Activated naive CD4-positive, alpha-beta T cell treated with anti-CD3 and anti-CD28 coated beads, Interleukin-2, amount 50 U/mL, for 72 hours (primary cell): Measurements from ENCODE around the gene SLC25A26. TPM values are rescaled to one million over a fixed set of nuclear protein-coding genes. Genes with fewer than 3 reads are reported as not detected.
"Not testable (repeated sequence)": the region's sequence is repeated elsewhere in the genome, so short reads cannot be mapped to it uniquely, and the experiment has no call there.

Experiments used
- ATAC-seq, 2 donors: fragments of 150-1000 bp; cut with Tn5 transposase; 2 replicates each; pipeline ENCODE4 v1.10.0; 2021; ENCODE audit warnings: mild to moderate bottlenecking in 2 of 2, moderate library complexity in 2 of 2
- DNase-seq, 2 donors: peaks; one replicate each; pipeline ENCODE4 v3.0.0; 2021 to 2022; ENCODE audit warnings: low spot score in 2 of 2
- H3K27ac Mint-ChIP-seq, 2 donors: one replicate each; pipeline ENCODE4 v1.8.0; 2022; ENCODE audit warnings: mild to moderate bottlenecking in 2 of 2, mixed read lengths in 2 of 2
- H3K36me3 Mint-ChIP-seq, 2 donors: one replicate each; pipeline ENCODE4 v1.8.0; 2022; ENCODE audit warnings: mixed read lengths in 2 of 2
- H3K9me3 Mint-ChIP-seq, 2 donors: one replicate each; pipeline ENCODE4 v1.8.0; 2022; ENCODE audit warnings: mixed read lengths in 2 of 2
- total RNA-seq, 2 donors: library from RNA; stranded (reverse); gene quantifications; one replicate each; pipeline ENCODE4 v1.2.3, GENCODE V29; 2022

Gene SLC25A26
- total RNA-seq, 2 donors from 2014 or later: 25.4 to 32.6 TPM

DNA sequence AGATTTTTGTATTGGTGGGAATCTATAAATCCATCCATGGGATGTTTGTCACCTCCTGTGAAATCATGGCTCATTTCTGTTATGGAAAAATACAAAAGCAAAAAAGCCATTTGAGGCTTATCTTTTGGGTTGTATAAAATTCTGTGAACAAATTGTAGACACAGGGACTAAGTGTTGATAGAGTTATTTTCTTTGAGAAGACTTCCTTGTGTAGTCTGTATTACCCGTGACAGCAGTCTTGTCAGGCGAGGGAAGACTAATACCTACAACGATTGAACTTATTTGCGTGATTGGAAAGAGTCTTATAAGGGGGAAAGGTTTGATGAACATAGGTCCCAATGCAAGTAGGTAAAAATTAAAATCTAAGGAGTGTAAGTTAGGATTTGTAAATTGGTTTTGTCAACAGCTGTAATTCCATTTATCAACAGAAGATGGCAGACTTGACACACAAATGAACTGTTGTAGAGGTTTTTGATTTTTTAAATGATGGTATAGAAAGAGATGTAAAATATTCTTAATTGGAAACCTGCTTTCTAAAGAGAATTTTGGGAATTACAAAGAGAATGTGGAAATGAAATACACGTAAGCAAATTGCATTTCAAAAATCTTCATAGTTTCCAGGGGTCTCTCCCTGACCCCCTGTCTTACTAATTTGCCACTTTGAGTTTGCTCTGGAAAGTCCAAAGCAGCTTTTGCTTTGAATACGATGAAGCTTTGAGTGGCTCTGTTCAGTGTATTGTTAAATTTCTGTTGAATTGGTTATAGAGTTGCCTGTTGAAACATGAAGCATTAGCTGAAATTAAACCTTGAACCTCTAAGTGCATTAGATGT, 33.2 kb downstream of the SLC25A26 start:
- Mint-ChIP-seq H3K36me3 (peaks cover 0 to 4% of the 10 kb centered on the region in 2 donors), H3K27ac (no peak overlapping the region), H3K9me3 (no peaks in the 10 kb centered on the region)
- no peak for ATAC-seq
- DNase-seq: no peak

DNA sequence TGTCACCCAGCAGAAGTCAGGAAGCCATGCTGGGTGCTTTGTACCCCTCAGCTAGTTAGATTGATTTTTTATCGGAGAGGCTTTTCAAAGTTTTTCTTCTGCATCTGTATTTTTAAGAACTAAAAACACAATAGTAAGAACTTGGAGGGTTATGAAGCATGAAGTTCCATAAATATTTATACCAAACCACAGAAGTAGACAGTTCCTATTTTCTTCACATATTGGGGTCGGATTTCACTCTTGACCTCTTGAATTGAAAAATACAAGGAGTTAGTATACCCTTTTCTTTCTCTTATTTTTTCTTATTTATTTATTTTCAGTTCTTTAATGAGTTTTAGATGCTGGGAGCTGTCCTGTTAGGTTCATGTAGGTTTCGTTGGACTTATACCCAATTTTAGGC, 35.1 kb downstream of the SLC25A26 start:
- Mint-ChIP-seq H3K36me3 (peaks cover 0 to 4% of the 10 kb centered on the region in 2 donors), H3K9me3 (no peaks in the 10 kb centered on the region), H3K27ac (no peak overlapping the region)
- DNase-seq (no peak), ATAC-seq (no peak)

DNA sequence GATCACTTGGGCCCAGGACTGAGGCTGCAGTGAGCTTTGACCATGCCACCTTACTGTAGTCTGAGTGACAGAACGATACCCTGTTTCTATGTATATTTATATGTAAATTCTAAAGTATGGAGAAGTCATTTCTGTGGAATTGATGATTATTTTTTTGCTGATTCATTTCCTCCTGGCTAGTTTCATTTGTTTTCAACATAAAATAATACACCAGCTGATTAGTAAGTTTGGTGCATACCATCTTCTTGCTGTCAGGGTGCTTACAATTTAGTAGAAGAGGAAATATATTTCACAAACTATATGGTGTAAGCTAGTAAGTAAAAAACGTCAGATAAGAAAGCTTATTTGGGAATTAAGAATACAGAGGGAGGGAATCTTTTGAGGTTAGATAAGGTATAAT, 36.0 kb downstream of the SLC25A26 start:
- Mint-ChIP-seq H3K36me3 (peaks cover 0 to 4% of the 10 kb centered on the region in 2 donors), H3K27ac (no peak overlapping the region), H3K9me3 (no peaks in the 10 kb centered on the region)
- DNase-seq: no peak
- no peak for ATAC-seq

DNA sequence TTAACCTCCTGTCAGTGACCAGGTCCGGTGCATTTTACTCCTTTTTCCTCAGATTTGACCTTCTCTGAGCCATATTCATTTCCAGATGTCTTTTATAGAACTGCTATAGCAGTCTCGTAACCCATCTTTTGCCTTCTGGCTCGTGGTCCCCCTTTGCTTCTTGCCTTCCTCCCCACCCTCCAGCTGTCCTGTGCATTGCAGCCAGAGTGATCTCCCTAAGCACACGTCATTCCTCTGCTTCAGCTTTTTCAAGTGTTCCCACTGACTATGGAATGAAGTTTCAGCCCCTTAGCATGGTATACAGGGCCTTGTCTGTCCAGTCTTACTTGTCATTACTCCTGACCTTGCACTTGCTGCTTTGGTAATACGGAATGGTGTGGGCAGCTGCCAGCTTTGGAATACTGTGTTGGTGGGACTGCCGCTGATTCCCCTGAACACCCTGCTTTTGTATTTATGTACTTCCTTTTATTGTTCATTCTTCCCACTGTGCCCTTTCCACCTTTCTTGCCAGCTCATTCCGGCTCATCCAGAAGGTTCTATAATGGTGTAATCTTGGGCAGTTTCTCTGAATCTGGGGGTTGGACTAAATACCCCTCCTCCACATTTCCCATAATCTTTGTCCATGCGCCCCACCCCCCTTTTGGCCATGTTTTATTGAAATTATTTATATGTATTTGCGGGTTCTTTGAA, 38.9 kb downstream of the SLC25A26 start:
- Mint-ChIP-seq H3K27ac (no peak overlapping the region), H3K9me3 (no peaks in the 10 kb centered on the region), H3K36me3 (peaks cover 0 to 4% of the 10 kb centered on the region in 2 donors)
- DNase-seq: no peak
- no peak for ATAC-seq

DNA sequence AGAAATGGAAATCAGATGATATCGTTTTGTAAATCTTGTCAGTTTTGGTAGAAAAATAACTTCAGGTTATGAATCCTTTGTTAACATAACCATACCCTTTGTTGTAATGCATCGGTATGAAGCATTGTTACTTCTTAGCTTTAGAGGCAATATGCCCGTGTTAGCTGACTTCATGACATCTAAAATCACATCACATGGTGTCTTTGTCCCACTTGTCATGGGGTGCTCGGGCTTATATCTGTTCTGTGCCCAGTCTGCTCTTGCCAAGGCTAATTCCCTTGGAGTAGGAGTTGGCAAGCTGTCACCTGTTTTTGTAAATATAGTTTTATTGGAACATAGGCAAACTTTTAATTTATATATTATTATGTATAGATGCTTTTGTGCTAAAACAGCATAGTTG, 39.6 kb downstream of the SLC25A26 start:
- ATAC-seq (no peak), DNase-seq (no peak)
- no peak overlapping the region for H3K27ac Mint-ChIP-seq
- no peaks in the 10 kb centered on the region for H3K9me3 Mint-ChIP-seq
- peaks cover 0 to 4% of the 10 kb centered on the region in 2 donors for H3K36me3 Mint-ChIP-seq

DNA sequence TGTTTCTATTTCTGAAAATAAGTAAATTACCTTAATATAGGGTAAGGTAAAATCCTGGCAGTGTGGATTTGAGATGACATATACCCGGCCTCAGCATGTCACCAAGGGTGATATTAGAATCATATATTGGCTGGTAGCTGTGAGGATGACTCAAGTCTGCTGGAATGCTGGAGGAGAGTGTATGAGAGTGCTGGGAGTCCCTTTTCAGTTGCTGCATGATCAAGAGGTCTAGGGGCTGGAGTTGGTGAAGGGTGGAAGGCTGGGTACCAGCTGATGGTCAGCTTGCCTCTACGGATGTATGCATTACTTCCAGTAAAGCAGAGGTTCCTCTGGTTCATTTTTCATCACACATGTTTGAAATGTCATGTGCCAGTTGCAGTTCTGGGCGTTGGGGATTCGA, 40.6 kb downstream of the SLC25A26 start:
- no peak overlapping the region for H3K27ac Mint-ChIP-seq
- H3K9me3 Mint-ChIP-seq: no peaks in the 10 kb centered on the region
- DNase-seq (no peak), ATAC-seq (no peak)
- peaks cover 0 to 4% of the 10 kb centered on the region in 2 donors for H3K36me3 Mint-ChIP-seq

DNA sequence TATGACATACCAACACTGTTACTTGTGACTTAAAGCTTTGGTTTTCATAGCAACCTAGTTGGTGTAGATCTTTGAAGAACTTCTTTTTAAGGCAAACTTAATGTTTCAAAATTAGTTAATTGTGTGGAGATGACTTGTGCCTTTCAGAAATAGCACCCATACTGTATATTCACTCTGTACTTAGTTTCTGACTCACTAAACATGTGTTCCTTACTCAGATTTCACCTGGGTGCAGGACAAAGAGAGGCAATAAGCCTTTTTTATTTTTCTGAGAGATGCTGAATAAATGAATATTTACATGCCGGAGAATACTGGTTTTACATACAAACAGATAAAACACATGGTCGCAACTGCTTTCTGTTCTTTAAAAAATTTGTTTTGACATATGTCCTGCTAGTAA, 44.8 kb downstream of the SLC25A26 start:
- ATAC-seq (peak in 1 of 2 donors; percentile 86), DNase-seq (no peak)
- Mint-ChIP-seq H3K9me3 (no peaks in the 10 kb centered on the region), H3K36me3 (no peaks in the 10 kb centered on the region), H3K27ac (no peak overlapping the region)

DNA sequence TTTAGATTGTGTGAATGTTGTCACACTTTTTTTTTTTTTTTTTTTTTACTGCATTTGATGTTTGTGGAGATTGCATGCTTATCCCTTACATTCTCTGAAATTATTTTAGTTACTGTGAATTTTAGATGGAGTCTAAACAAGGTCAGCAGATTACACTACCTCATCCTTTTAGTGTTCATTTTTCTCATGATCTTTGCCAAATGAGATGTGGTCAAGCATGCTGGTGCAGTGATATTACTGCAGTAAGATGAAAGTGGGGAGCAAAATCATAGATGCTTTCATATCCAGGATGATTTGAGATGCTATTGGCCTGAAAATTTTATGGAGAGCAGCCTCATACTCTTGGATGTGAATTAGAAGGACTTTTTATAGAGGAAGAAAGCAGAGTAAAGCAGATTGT, 45.8 kb downstream of the SLC25A26 start:
- H3K27ac Mint-ChIP-seq: no peak overlapping the region
- no peak for ATAC-seq
- no peaks in the 10 kb centered on the region for H3K36me3 Mint-ChIP-seq
- no peaks in the 10 kb centered on the region for H3K9me3 Mint-ChIP-seq
- no peak for DNase-seq

DNA sequence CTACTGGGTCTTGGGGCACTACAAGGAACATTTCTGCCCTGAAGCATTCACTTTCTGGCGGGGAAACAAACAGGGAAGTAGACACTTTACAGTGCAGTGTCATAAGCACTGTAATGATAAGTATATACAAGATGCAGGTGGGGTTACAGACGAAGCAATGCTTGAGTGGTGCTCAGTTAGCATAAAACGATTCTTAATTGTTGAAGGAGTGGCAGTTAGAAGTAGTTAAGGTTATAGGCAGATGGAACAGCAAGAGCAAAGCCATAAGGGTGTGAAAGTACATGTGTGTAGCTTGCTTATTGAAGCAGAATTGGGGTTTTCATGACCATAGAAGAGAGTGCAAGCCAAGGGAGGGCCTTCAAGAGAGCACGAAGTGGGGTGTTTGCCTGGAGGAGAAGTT, 46.2 kb downstream of the SLC25A26 start:
- H3K36me3 Mint-ChIP-seq: no peaks in the 10 kb centered on the region
- H3K9me3 Mint-ChIP-seq: no peaks in the 10 kb centered on the region
- ATAC-seq (no peak), DNase-seq (no peak)
- H3K27ac Mint-ChIP-seq: no peak overlapping the region

DNA sequence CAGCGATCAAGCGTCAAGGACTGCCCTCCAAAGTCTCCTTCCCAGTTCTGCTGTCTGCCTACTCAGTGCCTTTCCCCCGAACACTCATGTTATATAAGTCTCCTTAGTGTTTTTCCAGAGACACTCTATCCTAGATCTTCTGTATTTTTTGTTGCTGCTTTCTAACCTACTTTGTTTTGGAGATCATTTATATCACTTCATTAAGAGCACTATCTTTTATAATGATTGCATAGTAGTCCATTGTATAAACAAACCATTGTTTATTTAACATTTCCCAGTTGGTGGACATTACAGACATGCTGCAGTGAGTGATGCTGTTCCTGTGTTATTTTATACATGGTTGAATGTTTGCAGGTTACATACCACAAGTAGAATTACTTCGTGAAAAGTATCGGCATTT, 47.1 kb downstream of the SLC25A26 start:
- Mint-ChIP-seq H3K27ac (no peak overlapping the region), H3K36me3 (no peaks in the 10 kb centered on the region), H3K9me3 (no peaks in the 10 kb centered on the region)
- DNase-seq (no peak), ATAC-seq (no peak)

DNA sequence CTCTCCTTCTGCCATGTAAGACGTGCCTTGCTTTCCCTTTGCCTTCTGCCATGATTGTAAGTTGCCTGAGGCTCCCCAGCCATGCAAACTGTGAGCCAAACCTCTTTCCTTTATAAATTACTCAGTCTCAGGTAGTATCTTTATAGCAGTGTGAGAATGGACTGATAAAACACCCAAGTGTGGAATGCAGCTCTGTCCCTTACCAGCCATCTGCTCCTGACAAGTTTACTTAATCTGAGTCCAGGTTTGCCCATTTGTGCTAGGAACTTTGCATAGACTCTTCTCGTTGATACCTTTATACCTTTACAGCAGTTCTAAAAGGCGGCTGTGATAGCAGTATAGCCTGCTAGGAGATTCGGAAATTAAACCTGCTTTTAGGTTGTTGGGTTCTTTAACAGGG, 48.1 kb downstream of the SLC25A26 start:
- Mint-ChIP-seq H3K36me3 (no peaks in the 10 kb centered on the region), H3K27ac (no peak overlapping the region), H3K9me3 (no peaks in the 10 kb centered on the region)
- no peak for ATAC-seq
- DNase-seq: no peak

DNA sequence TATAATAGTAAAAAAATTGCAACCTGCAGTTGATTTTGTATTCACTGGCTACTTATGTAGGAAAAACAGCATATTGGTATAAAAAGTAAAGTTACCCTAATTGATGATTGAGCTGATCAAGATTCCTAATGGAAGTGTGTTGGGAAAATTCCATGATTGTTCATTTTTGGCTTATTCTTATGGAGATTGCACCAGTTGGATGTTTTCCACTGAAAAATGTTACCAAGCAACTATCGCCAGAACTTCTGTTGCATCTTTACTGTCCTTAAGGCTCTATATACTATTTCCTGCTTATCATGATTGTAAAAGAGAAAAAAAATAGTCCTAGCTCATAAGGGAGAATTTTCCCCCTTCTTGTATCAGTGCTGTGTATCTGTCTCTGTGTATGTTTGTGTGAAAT, 48.6 kb downstream of the SLC25A26 start:
- Mint-ChIP-seq H3K27ac (no peak overlapping the region), H3K9me3 (no peaks in the 10 kb centered on the region), H3K36me3 (no peaks in the 10 kb centered on the region)
- no peak for ATAC-seq
- no peak for DNase-seq

DNA sequence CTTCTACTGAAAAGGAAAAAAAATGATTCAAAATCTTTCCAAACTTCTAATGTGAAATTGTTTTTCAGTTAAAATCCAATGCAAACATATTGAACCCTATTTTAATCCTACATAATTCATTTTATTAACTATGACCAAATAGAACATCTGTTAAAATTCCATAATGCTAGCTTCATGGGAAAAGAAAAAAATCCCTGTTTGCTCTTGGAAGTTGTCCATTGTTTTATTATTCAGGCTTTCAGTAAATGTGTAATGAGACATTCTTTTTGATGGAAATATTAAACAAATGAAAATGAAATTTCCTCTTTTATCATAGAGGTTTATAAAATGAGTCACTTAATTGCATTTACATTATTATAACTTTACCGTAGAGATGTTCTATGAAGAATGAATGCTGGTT, 49.5 kb downstream of the SLC25A26 start:
- no peak for DNase-seq
- ATAC-seq: no peak
- Mint-ChIP-seq H3K9me3 (no peaks in the 10 kb centered on the region), H3K27ac (peak overlapping the region in 1 of 2 donors; percentile 22), H3K36me3 (no peaks in the 10 kb centered on the region)

DNA sequence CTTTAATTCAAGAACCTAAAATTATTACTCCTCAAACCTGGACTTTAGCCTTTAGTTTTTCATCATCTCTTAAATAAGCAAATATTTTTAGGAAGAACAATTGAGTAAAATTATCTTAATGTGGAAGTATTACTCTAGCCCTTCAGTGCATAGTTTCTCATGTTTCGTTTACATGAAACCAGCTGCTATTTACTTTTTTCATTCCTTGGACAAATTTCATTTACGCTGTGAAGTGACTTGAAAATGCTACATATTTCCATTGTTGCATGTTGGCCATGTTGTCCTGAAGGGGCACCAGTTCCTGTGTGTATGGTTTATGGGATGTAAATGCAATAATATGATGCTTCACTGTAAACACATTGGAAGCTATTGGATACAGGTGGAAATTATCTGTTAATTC, 49.9 kb downstream of the SLC25A26 start:
- no peaks in the 10 kb centered on the region for H3K36me3 Mint-ChIP-seq
- no peaks in the 10 kb centered on the region for H3K9me3 Mint-ChIP-seq
- ATAC-seq: no peak
- H3K27ac Mint-ChIP-seq: no peak overlapping the region
- DNase-seq: no peak

DNA sequence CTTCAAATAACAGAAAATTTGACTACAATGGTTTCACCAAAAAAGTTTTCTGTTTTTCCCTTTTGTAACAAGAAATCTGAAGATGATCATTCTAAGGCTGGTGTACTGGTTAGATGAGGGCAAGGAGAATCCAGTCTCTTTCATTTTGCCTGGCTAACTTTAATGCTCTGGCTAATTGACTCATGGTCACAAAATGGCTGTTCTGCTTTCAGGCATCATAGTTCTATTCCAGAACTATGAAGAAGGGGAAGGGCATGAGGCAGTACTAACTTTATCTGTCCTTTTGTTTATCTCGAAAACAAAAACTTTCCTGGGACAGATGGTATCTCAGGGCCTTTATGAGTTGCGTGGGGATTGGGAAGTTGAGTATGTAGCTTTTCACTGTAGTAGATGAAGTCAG, 50.4 kb downstream of the SLC25A26 start:
- no peaks in the 10 kb centered on the region for H3K9me3 Mint-ChIP-seq

DNA sequence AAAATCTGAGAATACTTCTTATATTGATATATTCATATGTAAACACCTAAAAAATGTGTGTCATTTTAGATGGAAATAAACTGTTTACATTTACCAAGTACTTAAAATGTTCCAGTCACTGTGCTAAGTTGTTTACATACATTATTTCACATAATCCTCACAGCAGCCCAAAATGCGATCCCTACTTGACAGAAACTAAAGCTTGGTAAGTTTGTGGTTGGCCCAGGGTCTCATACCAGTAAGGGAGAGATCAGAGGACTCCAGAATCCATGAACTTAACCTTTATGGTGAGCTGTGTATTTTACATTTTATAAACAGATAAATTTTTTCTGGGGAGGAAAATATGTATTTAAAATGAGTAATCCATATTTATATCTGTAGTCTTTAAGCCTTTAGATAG, 51.2 kb downstream of the SLC25A26 start:
- DNase-seq (no peak), ATAC-seq (no peak)
- Mint-ChIP-seq H3K27ac (no peak overlapping the region), H3K36me3 (no peaks in the 10 kb centered on the region), H3K9me3 (no peaks in the 10 kb centered on the region)

More for the DNA sequence above, 50.4 kb downstream of the SLC25A26 start:
- ATAC-seq (no peak), DNase-seq (no peak)
- Mint-ChIP-seq H3K27ac (no peak overlapping the region), H3K36me3 (no peaks in the 10 kb centered on the region)

DNA sequence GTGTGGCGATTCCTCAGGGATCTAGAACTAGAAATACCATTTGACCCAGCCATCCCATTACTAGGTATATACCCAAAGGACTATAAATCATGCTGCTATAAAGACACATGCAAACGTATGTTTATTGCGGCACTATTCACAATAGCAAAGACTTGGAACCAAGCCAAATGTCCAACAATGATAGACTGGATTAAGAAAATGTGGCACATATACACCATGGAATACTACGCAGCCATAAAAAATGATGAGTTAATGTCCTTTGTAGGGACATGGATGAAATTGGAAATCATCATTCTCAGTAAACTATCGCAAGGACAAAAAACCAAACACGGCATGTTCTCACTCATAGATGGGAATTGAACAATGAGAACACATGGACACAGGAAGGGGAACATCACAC, 54.0 kb downstream of the SLC25A26 start:
- H3K27ac Mint-ChIP-seq, ATAC-seq, DNase-seq, H3K9me3 Mint-ChIP-seq, H3K36me3 Mint-ChIP-seq: not testable (repeated sequence)
